ENCODE data around the gene ZBTB47. TPM values are rescaled to one million over a fixed set of nuclear protein-coding genes. Genes with fewer than 3 reads are reported as not detected.

The ZBTB47 gene
- total and polyA plus RNA-seq, 2 experiments from 2014 or later: 7.0 to 14.2 TPM

DNA sequence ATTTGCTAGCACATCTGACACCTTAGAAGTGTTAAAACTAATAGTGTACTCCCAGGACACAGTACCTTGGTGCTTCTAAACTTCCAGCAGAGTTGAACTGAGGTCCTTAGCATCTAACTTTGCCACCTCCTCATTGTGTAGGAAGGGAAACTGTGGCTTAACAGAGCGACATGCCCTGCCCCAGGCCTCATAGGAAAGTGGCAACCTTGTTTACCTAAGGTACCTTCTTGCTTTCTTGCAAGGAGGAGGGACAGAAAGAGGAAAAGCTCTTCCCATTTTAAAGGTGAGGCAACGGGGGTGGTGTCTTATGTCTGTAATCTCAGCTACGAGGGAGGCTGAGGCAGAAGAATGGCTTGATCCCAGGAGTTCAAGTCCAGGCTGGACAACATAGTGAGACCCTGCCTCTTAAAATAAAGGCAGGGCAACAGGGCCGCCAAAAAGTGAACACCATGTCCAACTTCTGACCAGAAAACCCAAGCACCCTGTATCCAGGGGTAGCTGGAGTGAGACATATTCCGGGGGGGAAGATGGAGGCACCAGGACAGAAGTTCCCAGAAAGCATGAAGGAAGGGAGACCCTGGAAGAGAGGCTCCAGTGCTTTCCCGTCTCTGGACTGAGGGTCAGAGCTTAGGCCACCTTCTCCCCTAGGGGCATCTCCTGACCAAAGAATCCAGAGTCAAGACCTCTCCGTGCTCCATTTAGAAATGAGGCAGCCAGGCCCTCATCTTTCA is 31.3 kb downstream of the ZBTB47 start:
- Histone ChIP-seq H3K9me3 (ENCODE audit: low read depth) (no peaks in the 10 kb centered on the region), H3K79me2 (no peaks in the 10 kb centered on the region), H3K27ac (peak overlapping the region; percentile 72), H3K4me2 (peak overlapping the region; percentile 26), H3K27me3 (no peaks in the 10 kb centered on the region), H3K36me3 (replicated peaks; ENCODE audit: insufficient read depth, low read depth) (no peaks in the 10 kb centered on the region), H4K20me1 (ENCODE audit: insufficient read depth, poor library complexity, severe bottlenecking) (no peaks in the 10 kb centered on the region), H3K4me1 (ENCODE audit: insufficient read depth) (peaks cover 5% of the 10 kb centered on the region), H2AFZ (no peak overlapping the region), H3K4me3 (no peak overlapping the region), H3K9me2 (replicated peaks; ENCODE audit: insufficient read depth) (no peaks in the 10 kb centered on the region)
- 80% methylated on average over 7 of the region's 7 CpGs for WGBS (ENCODE audit: low lambda C conversion rate, missing lambda C conversion rate)
- TF ChIP-seq, protein P1, sequence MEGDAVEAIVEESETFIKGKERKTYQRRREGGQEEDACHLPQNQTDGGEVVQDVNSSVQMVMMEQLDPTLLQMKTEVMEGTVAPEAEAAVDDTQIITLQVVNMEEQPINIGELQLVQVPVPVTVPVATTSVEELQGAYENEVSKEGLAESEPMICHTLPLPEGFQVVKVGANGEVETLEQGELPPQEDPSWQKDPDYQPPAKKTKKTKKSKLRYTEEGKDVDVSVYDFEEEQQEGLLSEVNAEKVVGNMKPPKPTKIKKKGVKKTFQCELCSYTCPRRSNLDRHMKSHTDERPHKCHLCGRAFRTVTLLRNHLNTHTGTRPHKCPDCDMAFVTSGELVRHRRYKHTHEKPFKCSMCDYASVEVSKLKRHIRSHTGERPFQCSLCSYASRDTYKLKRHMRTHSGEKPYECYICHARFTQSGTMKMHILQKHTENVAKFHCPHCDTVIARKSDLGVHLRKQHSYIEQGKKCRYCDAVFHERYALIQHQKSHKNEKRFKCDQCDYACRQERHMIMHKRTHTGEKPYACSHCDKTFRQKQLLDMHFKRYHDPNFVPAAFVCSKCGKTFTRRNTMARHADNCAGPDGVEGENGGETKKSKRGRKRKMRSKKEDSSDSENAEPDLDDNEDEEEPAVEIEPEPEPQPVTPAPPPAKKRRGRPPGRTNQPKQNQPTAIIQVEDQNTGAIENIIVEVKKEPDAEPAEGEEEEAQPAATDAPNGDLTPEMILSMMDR (IDR thresholded peaks at IDR 0.05; ENCODE audit: poor library complexity): no peak
- TF ChIP-seq EZH2 (IDR thresholded peaks at IDR 0.05; ENCODE audit: borderline replicate concordance) (no peak), EZH2phosphoT487 (IDR thresholded peaks at IDR 0.05; ENCODE audit: low read depth, severe bottlenecking, unreplicated experiment) (no peak)
- no peak for DNase-seq (ENCODE audit: low spot score)

DNA sequence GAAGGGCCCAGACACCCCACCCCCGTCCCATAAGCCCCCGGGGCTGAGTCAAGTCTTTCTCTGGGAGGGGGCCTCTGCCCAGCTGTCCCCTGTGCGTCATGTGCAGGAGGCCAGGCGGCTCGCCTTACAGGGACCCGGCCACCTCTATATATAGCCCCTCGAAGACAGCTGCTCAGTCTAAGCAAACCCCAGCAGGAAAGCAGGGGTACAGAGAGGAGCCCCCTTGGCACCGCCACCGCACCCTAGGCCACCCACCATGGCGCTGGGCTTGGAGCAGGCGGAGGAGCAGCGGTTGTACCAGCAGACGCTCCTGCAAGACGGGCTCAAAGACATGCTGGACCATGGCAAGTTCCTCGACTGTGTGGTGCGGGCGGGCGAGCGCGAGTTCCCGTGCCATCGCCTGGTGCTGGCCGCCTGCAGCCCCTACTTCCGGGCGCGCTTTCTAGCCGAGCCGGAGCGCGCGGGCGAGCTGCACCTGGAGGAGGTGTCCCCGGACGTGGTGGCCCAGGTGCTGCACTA is 31.9 kb downstream of the ZBTB47 start, which contains the start of gene KLHL40:
TSS of gene KLHL40 (plus strand) at position 175 of the 519 bp plus-strand sequence. CDS start at position 257, 82 bp downstream.
- Histone ChIP-seq H3K9me3 (ENCODE audit: low read depth) (no peaks in the 10 kb centered on the region), H3K36me3 (replicated peaks; ENCODE audit: insufficient read depth, low read depth) (no peaks in the 10 kb centered on the region), H4K20me1 (ENCODE audit: insufficient read depth, poor library complexity, severe bottlenecking) (no peaks in the 10 kb centered on the region), H3K27me3 (no peaks in the 10 kb centered on the region), H3K4me1 (ENCODE audit: insufficient read depth) (peaks cover 5% of the 10 kb centered on the region), H3K4me2 (peak within 1 kb of the TSS; percentile 26), H2AFZ (no peak within 1 kb of the TSS), H3K4me3 (no peak within 1 kb of the TSS), H3K27ac (peak within 1 kb of the TSS; percentile 72), H3K79me2 (no peaks in the 10 kb centered on the region), H3K9me2 (replicated peaks; ENCODE audit: insufficient read depth) (no peaks in the 10 kb centered on the region)
- TF ChIP-seq EZH2 (IDR thresholded peaks at IDR 0.05; ENCODE audit: borderline replicate concordance) (no peak), EZH2phosphoT487 (IDR thresholded peaks at IDR 0.05; ENCODE audit: low read depth, severe bottlenecking, unreplicated experiment) (no peak)
- TF ChIP-seq, protein P1 (IDR thresholded peaks at IDR 0.05; ENCODE audit: poor library complexity): no peak
- WGBS (ENCODE audit: low lambda C conversion rate, missing lambda C conversion rate): 95% methylated on average over 33 of the region's 34 CpGs
- DNase-seq (ENCODE audit: low spot score): no peak

DNA sequence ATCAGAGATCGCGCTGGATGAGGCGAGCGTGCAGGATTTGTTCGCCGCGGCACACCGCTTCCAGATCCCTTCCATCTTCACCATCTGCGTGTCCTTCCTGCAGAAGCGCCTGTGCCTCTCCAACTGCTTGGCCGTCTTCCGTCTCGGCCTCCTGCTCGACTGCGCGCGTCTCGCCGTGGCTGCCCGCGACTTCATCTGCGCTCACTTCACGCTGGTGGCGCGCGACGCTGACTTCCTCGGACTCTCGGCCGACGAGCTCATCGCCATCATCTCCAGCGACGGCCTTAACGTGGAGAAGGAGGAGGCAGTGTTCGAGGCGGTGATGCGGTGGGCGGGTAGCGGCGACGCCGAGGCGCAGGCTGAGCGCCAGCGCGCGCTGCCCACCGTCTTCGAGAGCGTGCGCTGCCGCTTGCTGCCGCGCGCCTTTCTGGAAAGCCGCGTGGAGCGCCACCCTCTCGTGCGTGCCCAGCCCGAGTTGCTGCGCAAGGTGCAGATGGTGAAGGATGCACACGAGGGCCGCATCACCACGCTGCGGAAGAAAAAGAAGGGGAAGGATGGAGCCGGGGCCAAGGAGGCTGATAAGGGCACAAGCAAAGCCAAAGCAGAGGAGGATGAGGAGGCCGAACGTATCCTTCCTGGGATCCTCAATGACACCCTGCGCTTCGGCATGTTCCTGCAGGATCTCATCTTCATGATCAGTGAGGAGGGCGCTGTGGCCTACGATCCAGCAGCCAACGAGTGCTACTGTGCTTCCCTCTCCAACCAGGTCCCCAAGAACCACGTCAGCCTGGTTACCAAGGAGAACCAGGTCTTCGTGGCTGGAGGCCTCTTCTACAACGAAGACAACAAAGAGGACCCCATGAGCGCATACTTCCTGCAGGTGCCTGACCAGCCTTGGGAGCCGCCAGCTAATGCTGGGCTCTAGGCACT is 32.7 kb downstream of the ZBTB47 start:
- H3K4me3 ChIP-seq: no peak overlapping the region
- 99% methylated on average over 79 of the region's 80 CpGs for WGBS (ENCODE audit: low lambda C conversion rate, missing lambda C conversion rate)

More for the DNA sequence above, 32.7 kb downstream of the ZBTB47 start:
- Histone ChIP-seq H3K27me3 (no peaks in the 10 kb centered on the region), H3K79me2 (no peaks in the 10 kb centered on the region), H3K4me1 (ENCODE audit: insufficient read depth) (peaks cover 5% of the 10 kb centered on the region), H3K4me2 (no peak overlapping the region), H2AFZ (no peak overlapping the region), H3K9me2 (replicated peaks; ENCODE audit: insufficient read depth) (no peaks in the 10 kb centered on the region), H3K27ac (no peak overlapping the region), H3K36me3 (replicated peaks; ENCODE audit: insufficient read depth, low read depth) (no peaks in the 10 kb centered on the region), H4K20me1 (ENCODE audit: insufficient read depth, poor library complexity, severe bottlenecking) (no peaks in the 10 kb centered on the region), H3K9me3 (ENCODE audit: low read depth) (no peaks in the 10 kb centered on the region)
- no peak for DNase-seq (ENCODE audit: low spot score)
- TF ChIP-seq EZH2 (IDR thresholded peaks at IDR 0.05; ENCODE audit: borderline replicate concordance) (no peak), EZH2phosphoT487 (IDR thresholded peaks at IDR 0.05; ENCODE audit: low read depth, severe bottlenecking, unreplicated experiment) (no peak)
- TF ChIP-seq, protein P1 (IDR thresholded peaks at IDR 0.05; ENCODE audit: poor library complexity): no peak

Measured in hepatocyte (in vitro differentiated cells).